Measurements from ENCODE around the gene ADCY2. TPM values are rescaled to one million over a fixed set of nuclear protein-coding genes. Genes with fewer than 3 reads are reported as not detected.

Gene ADCY2
- polyA plus RNA-seq, 1 donor (not counting 4 experiments of a cell fraction or from before 2014, with no cell fraction given): 0.13 TPM

DNA sequence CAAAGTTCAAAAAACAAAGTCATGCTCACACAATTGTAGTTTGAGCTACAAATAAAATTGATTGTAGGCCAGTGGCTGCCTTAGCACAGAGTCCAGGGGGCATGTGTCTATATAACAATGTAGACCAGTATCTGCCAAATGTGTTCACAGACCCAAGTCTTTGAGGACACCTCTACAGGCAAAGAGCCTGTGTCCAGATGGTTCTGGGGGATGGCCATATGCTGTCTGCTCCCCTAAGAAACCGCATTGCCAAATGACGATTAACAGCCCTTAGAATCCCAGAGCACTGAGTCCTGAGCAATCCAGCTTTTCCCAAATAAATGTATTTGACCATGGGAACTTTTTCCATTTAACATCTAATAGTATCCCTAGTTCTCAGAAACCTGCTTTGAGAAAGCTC is 169.6 kb downstream of the ADCY2 start:
- no peak overlapping the region for H3K4me3 ChIP-seq (ENCODE audit: control insufficient read depth in 2 of 3, extremely low read depth in 1 of 3, insufficient read depth in 2 of 3, low read depth in 1 of 3, low read length in 3 of 3)
- no peaks in the 10 kb centered on the region for H3K36me3 ChIP-seq (ENCODE audit: control insufficient read depth in 2 of 2, extremely low read depth in 1 of 2, insufficient read depth in 2 of 2, low read length in 2 of 2)
- dilution Hi-C loops (cut with MboI; ENCODE audit: extremely low pct_ligation_motif_present, low sequenced_read_pairs): no loop called here
- no peak overlapping the region for H2AFZ ChIP-seq (ENCODE audit: control insufficient read depth, low read length)
- TF ChIP-seq, protein P1, sequence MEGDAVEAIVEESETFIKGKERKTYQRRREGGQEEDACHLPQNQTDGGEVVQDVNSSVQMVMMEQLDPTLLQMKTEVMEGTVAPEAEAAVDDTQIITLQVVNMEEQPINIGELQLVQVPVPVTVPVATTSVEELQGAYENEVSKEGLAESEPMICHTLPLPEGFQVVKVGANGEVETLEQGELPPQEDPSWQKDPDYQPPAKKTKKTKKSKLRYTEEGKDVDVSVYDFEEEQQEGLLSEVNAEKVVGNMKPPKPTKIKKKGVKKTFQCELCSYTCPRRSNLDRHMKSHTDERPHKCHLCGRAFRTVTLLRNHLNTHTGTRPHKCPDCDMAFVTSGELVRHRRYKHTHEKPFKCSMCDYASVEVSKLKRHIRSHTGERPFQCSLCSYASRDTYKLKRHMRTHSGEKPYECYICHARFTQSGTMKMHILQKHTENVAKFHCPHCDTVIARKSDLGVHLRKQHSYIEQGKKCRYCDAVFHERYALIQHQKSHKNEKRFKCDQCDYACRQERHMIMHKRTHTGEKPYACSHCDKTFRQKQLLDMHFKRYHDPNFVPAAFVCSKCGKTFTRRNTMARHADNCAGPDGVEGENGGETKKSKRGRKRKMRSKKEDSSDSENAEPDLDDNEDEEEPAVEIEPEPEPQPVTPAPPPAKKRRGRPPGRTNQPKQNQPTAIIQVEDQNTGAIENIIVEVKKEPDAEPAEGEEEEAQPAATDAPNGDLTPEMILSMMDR (optimal IDR thresholded peaks at IDR 0.05 in 1 of 3, IDR thresholded peaks at IDR 0.05 in 1 of 3, conservative IDR thresholded peaks at IDR 0.05 in 1 of 3; ENCODE audit: extremely low read depth in 1 of 3, insufficient read depth in 2 of 3, low read length in 3 of 3): no peak
- TF ChIP-seq EZH2 (IDR thresholded peaks at IDR 0.05; ENCODE audit: low read length): no peak
- no peaks in the 10 kb centered on the region for H3K9me1 ChIP-seq (ENCODE audit: control insufficient read depth, extremely low read depth, insufficient read depth, low read length)
- no peaks in the 10 kb centered on the region for H3K79me2 ChIP-seq (ENCODE audit: control insufficient read depth, insufficient read depth, low read length)
- no peaks in the 10 kb centered on the region for H4K20me1 ChIP-seq (ENCODE audit: control insufficient read depth, extremely low read depth, insufficient read depth, low read length)
- no peaks in the 10 kb centered on the region for H3K4me1 ChIP-seq (ENCODE audit: control insufficient read depth, extremely low read depth, insufficient read depth, low read length)
- no peak overlapping the region for H3K27ac ChIP-seq (ENCODE audit: control insufficient read depth, insufficient read depth, low read length)
- H3K9ac ChIP-seq (ENCODE audit: control insufficient read depth, extremely low read depth, insufficient read depth, low read length): no peak overlapping the region
- no peaks in the 10 kb centered on the region for H3K9me3 ChIP-seq (ENCODE audit: control insufficient read depth, low read depth, low read length)
- no peak for DNase-seq (ENCODE audit: low read depth, low spot score)
- no peak overlapping the region for H3K4me2 ChIP-seq (ENCODE audit: control insufficient read depth, extremely low read depth, insufficient read depth, low read depth, low read length)
- no peaks in the 10 kb centered on the region for H3K27me3 ChIP-seq (ENCODE audit: control insufficient read depth, extremely low read depth, insufficient read depth, low read length)
- FAIRE-seq: no peak

DNA sequence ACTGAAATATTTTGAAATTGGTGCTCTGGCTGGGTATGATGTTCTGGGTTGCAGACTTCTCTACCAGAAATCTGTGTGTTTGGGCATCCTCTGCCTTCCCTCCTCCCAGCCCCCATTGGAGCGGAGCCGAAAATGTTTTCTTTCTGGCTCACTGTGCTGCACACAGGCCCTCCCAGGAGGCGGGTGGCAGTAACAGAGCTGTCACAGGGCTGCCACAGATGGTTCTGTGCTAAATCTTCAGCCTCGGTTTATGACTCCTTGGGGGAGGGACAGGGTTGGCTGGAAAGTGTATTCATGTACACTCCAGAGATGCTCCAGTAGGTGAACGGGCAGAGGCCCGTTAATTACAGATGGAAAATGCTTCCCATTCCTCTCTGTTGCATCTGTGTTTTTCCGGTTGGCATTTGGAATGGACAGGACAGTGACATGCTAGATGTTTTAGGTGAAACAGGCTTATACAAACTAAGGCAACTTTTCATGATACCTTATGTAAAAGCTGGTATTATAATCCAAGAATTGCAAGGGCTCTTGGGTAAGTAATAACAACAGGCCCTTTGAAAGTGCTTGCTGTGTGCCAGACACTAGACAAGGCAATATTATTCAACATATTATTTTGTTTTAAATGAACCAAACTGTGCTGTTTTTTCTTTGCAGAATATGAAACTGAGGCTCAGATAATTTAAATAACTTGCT is 180.2 kb downstream of the ADCY2 start:
- no peaks in the 10 kb centered on the region for H3K9me3 ChIP-seq (ENCODE audit: control insufficient read depth, low read depth, low read length)
- TF ChIP-seq, protein P1 (optimal IDR thresholded peaks at IDR 0.05 in 1 of 3, IDR thresholded peaks at IDR 0.05 in 1 of 3, conservative IDR thresholded peaks at IDR 0.05 in 1 of 3; ENCODE audit: extremely low read depth in 1 of 3, insufficient read depth in 2 of 3, low read length in 3 of 3): no peak
- no peak for TF ChIP-seq EZH2 (IDR thresholded peaks at IDR 0.05; ENCODE audit: low read length)
- FAIRE-seq (no peak), DNase-seq (ENCODE audit: low read depth, low spot score) (no peak)
- no peaks in the 10 kb centered on the region for H3K9me1 ChIP-seq (ENCODE audit: control insufficient read depth, extremely low read depth, insufficient read depth, low read length)
- dilution Hi-C loops (cut with MboI; ENCODE audit: extremely low pct_ligation_motif_present, low sequenced_read_pairs): no loop called here
- no peak overlapping the region for H3K4me2 ChIP-seq (ENCODE audit: control insufficient read depth, extremely low read depth, insufficient read depth, low read depth, low read length)
- no peak overlapping the region for H3K9ac ChIP-seq (ENCODE audit: control insufficient read depth, extremely low read depth, insufficient read depth, low read length)
- H3K27ac ChIP-seq (ENCODE audit: control insufficient read depth, insufficient read depth, low read length): no peak overlapping the region
- no peak overlapping the region for H3K4me3 ChIP-seq (ENCODE audit: control insufficient read depth in 2 of 3, extremely low read depth in 1 of 3, insufficient read depth in 2 of 3, low read depth in 1 of 3, low read length in 3 of 3)
- no peaks in the 10 kb centered on the region for H4K20me1 ChIP-seq (ENCODE audit: control insufficient read depth, extremely low read depth, insufficient read depth, low read length)
- H2AFZ ChIP-seq (ENCODE audit: control insufficient read depth, low read length): no peak overlapping the region
- no peaks in the 10 kb centered on the region for H3K27me3 ChIP-seq (ENCODE audit: control insufficient read depth, extremely low read depth, insufficient read depth, low read length)
- H3K79me2 ChIP-seq (ENCODE audit: control insufficient read depth, insufficient read depth, low read length): no peaks in the 10 kb centered on the region
- H3K36me3 ChIP-seq (ENCODE audit: control insufficient read depth in 2 of 2, extremely low read depth in 1 of 2, insufficient read depth in 2 of 2, low read length in 2 of 2): no peaks in the 10 kb centered on the region
- no peaks in the 10 kb centered on the region for H3K4me1 ChIP-seq (ENCODE audit: control insufficient read depth, extremely low read depth, insufficient read depth, low read length)

Measured in keratinocyte (primary cell).